HG02938 (cell line): ENCODE measurements around the gene SLC30A5.
"Not testable (repeated sequence)": the region's sequence is repeated elsewhere in the genome, so short reads cannot be mapped to it uniquely, and the experiment has no call there.

Source experiments
- ATAC-seq: cut with Tn5 transposase; IDR thresholded peaks from one replicate; pipeline ENCODE4 v1.9.1; 2021; ENCODE audit warnings: mild to moderate bottlenecking, moderate library complexity; ENCODE audit not compliant: unreplicated experiment

The SLC30A5 gene

GRCh38 chr5:69093771-69094482, at the start of gene SLC30A5:
TSS of gene SLC30A5 (plus strand) at chr5:69094014. CDS start at chr5:69094256, 242 bp downstream.
- peak; percentile 99 for ATAC-seq

GRCh38 chr5:69045213-69045612, 48.6 kb upstream of the SLC30A5 start:
- ATAC-seq: not testable (repeated sequence)

- no peak for ATAC-seq
Observed at GRCh38 chr5:69046375-69046957, 47.3 kb upstream of the SLC30A5 start.

GRCh38 chr5:69048230-69048629, 45.6 kb upstream of the SLC30A5 start:
- ATAC-seq: no peak

- ATAC-seq: no peak
Observed at GRCh38 chr5:69049151-69049550, 44.7 kb upstream of the SLC30A5 start.

GRCh38 chr5:69049796-69050195, 44.0 kb upstream of the SLC30A5 start:
- no peak for ATAC-seq

- no peak for ATAC-seq
Observed at GRCh38 chr5:69050214-69050613, 43.6 kb upstream of the SLC30A5 start.

- ATAC-seq: no peak
Observed at GRCh38 chr5:69052181-69052580, 41.6 kb upstream of the SLC30A5 start.

- no peak for ATAC-seq
Observed at GRCh38 chr5:69074664-69075521, 18.9 kb upstream of the SLC30A5 start.

GRCh38 chr5:69075522-69076179, 18.2 kb upstream of the SLC30A5 start:
- ATAC-seq: no peak

GRCh38 chr5:69078921-69079540, 14.8 kb upstream of the SLC30A5 start:
- ATAC-seq: no peak

GRCh38 chr5:69079556-69079955, 14.3 kb upstream of the SLC30A5 start:
- ATAC-seq: no peak

- ATAC-seq: no peak
Observed at GRCh38 chr5:69083412-69083811, 10.4 kb upstream of the SLC30A5 start.

- no peak for ATAC-seq
Observed at GRCh38 chr5:69084195-69084594, 9.6 kb upstream of the SLC30A5 start.

GRCh38 chr5:69084903-69085302, 8.9 kb upstream of the SLC30A5 start:
- ATAC-seq: no peak

- ATAC-seq: no peak
Observed at GRCh38 chr5:69086206-69086605, 7.6 kb upstream of the SLC30A5 start.

- not testable (repeated sequence) for ATAC-seq
Observed at GRCh38 chr5:69088006-69088405, 5.8 kb upstream of the SLC30A5 start.

GRCh38 chr5:69090158-69090557, 3.7 kb upstream of the SLC30A5 start:
- no peak for ATAC-seq

GRCh38 chr5:69091771-69092170, 2.0 kb upstream of the SLC30A5 start:
- no peak for ATAC-seq

- ATAC-seq: no peak
Observed at GRCh38 chr5:69092969-69093368, 845 bp upstream of the SLC30A5 start.

GRCh38 chr5:69099302-69099701, 5.5 kb downstream of the SLC30A5 start:
- no peak for ATAC-seq
